K562 (cell line): Measurements from ENCODE around the gene ZNF334. TPM values are rescaled to one million over a fixed set of nuclear protein-coding genes. Genes with fewer than 3 reads are reported as not detected.

Experiments used
- ATAC-seq: fragments of 200-7000 bp; cut with Tn5 transposase; 3 replicates; pipeline ENCODE4 v1.9.1; 2020; ENCODE audit warnings: moderate library complexity
- BruUV-seq: library from RNA; stranded (reverse); fragments of 400-500 nt; replicated peaks from 2 replicates; lab custom pipeline; 2021; lab: Mats Ljungman, UMichigan
- CTCF ChIA-PET: fragments of 300-600 bp; formaldehyde crosslinking; extraction: SDS; loops from one replicate; lab custom pipeline; 2021; ENCODE audit warnings: low intra/inter-chr PET ratio; lab: Yijun Ruan, JAX
- POLR2A ChIA-PET: fragments of 300-600, 350-650 bp; sonication (Branson Sonifier 250); formaldehyde crosslinking; extraction: SDS; loops from one replicate; lab custom pipeline; 2021; ENCODE audit warnings: antibody characterized with exemption, inconsistent platforms; lab: Yijun Ruan, JAX
- DNase-seq, 4 experiments: peaks; one replicate each; pipeline versions ENCODE4 v3.0.0 to v3.0.0-alpha.2; 2011 to 2018; ENCODE audit warnings: low spot score in 3 of 4, mixed read lengths in 3 of 4; ENCODE audit errors: extremely low read depth in 1 of 4
- FAIRE-seq: peaks from 2 replicates; lab custom pipeline; 2011; peaks lifted over from hg19 to GRCh38; lab: Jason Lieb, UNC
- H2AFZ ChIP-seq: 2 replicates; pipeline ENCODE4 v1.6.0; 2011; ENCODE audit warnings: low read depth, low read length, control low read depth, inconsistent platforms
- H3K27ac ChIP-seq: fragments of 200-600 bp; 3 replicates; pipeline ENCODE4 v1.8.0; 2011; ENCODE audit warnings: low read depth, mild to moderate bottlenecking, control low read depth, inconsistent platforms, low read length, moderate library complexity, mixed read lengths; ENCODE audit errors: extremely low read depth
- H3K27me3 ChIP-seq, 2 experiments: fragments of 300-600 bp in 1 of 2; 2 replicates in 1 of 2; 3 replicates in 1 of 2; pipeline versions ENCODE4 v1.6.0 to v1.8.0; 2011; ENCODE audit warnings: inconsistent platforms in 2 of 2, low read length in 2 of 2, mild to moderate bottlenecking in 1 of 2, mixed read lengths in 1 of 2, moderate library complexity in 1 of 2; ENCODE audit not compliant: control insufficient read depth in 2 of 2, insufficient read depth in 2 of 2
- H3K36me3 ChIP-seq: fragments of 300-600 bp; 3 replicates; pipeline ENCODE4 v1.8.0; 2011; ENCODE audit warnings: mild to moderate bottlenecking, low read length, inconsistent platforms; ENCODE audit not compliant: control insufficient read depth, insufficient read depth
- H3K4me1 ChIP-seq, 2 experiments: fragments of 200-600 bp in 1 of 2; replicated peaks in 1 of 2; 2 replicates in 1 of 2; 3 replicates in 1 of 2; pipeline versions ENCODE4 v1.5.1 to v1.8.0; 2011; ENCODE audit warnings: inconsistent platforms in 2 of 2, low read length in 2 of 2, mild to moderate bottlenecking in 1 of 2, mixed read lengths in 1 of 2, moderate library complexity in 1 of 2; ENCODE audit not compliant: control insufficient read depth in 2 of 2, insufficient read depth in 2 of 2
- H3K4me2 ChIP-seq: 2 replicates; pipeline ENCODE4 v1.6.1; 2011; ENCODE audit warnings: low read length, control low read depth, inconsistent platforms, mixed read lengths; ENCODE audit not compliant: insufficient read depth
- H3K4me3 ChIP-seq: fragments of 200-600 bp; sonication (generic), shearing (Covaris generic); 2 replicates; pipeline ENCODE4 v1.5.1; 2016; ENCODE audit warnings: control low read depth, inconsistent platforms
- H3K79me2 ChIP-seq: fragments of 200-600 bp; 3 replicates; pipeline ENCODE4 v1.8.0; 2011; ENCODE audit warnings: low read length, inconsistent platforms; ENCODE audit not compliant: control insufficient read depth, insufficient read depth
- H3K9ac ChIP-seq, 2 experiments: 2 replicates each; pipeline versions ENCODE4 v1.6.0 to v1.6.1; 2011; ENCODE audit warnings: low read depth in 2 of 2, low read length in 2 of 2, control low read depth in 1 of 2, inconsistent platforms in 1 of 2, mild to moderate bottlenecking in 1 of 2, mixed read lengths in 1 of 2; ENCODE audit not compliant: insufficient read depth in 1 of 2
- H3K9me1 ChIP-seq: one replicate; pipeline ENCODE4 v1.6.0; 2011; ENCODE audit warnings: inconsistent platforms, mild to moderate bottlenecking, low read length, moderate library complexity; ENCODE audit not compliant: control insufficient read depth, insufficient read depth
- H3K9me3 ChIP-seq: replicated peaks from 2 replicates; pipeline ENCODE4 v1.5.1; 2011; ENCODE audit warnings: low read depth, low read length, inconsistent platforms; ENCODE audit not compliant: control insufficient read depth, insufficient read depth
- H4K20me1 ChIP-seq: replicated peaks from 2 replicates; pipeline ENCODE4 v1.6.1; 2011; ENCODE audit warnings: low read length, inconsistent platforms, mixed read lengths; ENCODE audit not compliant: control insufficient read depth, insufficient read depth
- JUNB ChIP-seq: fragments of 450-650 bp; formaldehyde crosslinking; conservative IDR thresholded peaks from 2 replicates; pipeline ENCODE4 v1.4.0; 2020; ENCODE audit warnings: mild to moderate bottlenecking
- KAT2B ChIP-seq: IDR thresholded peaks from one replicate; pipeline ENCODE4 v1.6.1; 2012; ENCODE audit warnings: low read depth, mild to moderate bottlenecking, control low read depth, inconsistent platforms, low read length, moderate library complexity
- POLR2A ChIP-seq: fragments of 450-650 bp; conservative IDR thresholded peaks from 2 replicates; pipeline ENCODE4 v1.6.1; 2016
- SFPQ ChIP-seq: fragments of 200-400 bp; formaldehyde crosslinking; IDR thresholded peaks from 2 replicates; pipeline ENCODE4 v1.6.1; 2017; ENCODE audit warnings: mild to moderate bottlenecking, low read depth, low read length, moderate library complexity
- ZBTB8A ChIP-seq: fragments of 450-650 bp; IDR thresholded peaks from 2 replicates; pipeline ENCODE4 v1.6.1; 2018; ENCODE audit warnings: mild to moderate bottlenecking, moderate library complexity; ENCODE audit not compliant: partially characterized antibody
- WGBS: fragments of 100-300 bp; shearing (Covaris generic); methylation state at CpG from one replicate; pipeline ENCODE4 v1.1.6; 2016; ENCODE audit warnings: low coverage, mixed read lengths; ENCODE audit not compliant: insufficient coverage; ENCODE audit errors: missing lambda C conversion rate; 5-methylcytosine and 5-hydroxymethylcytosine counted together
- in situ Hi-C: fragments of 300-500 bp; cut with MboI; formaldehyde crosslinking; loops from 4 replicates; pipeline ENCODE4 v1.15.0; 2018; ENCODE audit warnings: inconsistent platforms, mixed read lengths
- intact Hi-C: fragments of 100-400 bp; cut with micrococcal nuclease; formaldehyde crosslinking; loops from 2 replicates; pipeline ENCODE4 v1.14.2; 2022
- polyA plus RNA-seq, 8 experiments: library from polyadenylated mRNA; depleted of rRNA in 4 of 8; stranded (reverse) in 5 of 8; unstranded in 3 of 8; fragments of >200 nt; fragmentation: Nextera tagmentation in 2 of 8; fragmentation: Illumina TruSeq in 1 of 8; extraction: Ambion mirVana in 2 of 8; extraction: Trizol in 1 of 8; gene quantifications; 2 replicates each; pipeline versions ENCODE4 v1.2.1 to v1.2.3, GENCODE V29; 2011 to 2014; ENCODE audit warnings: inconsistent platforms in 1 of 8, missing spikeins in 1 of 8
- total RNA-seq, 7 experiments: library from RNA; depleted of rRNA in 6 of 7; stranded (reverse); fragments of >200 nt in 6 of 7; fragmentation: Illumina TruSeq in 2 of 7; extraction: Trizol in 2 of 7; gene quantifications; 2 replicates each; pipeline versions ENCODE4 v1.2.1 to v1.2.3, GENCODE V29; 2011 to 2021; ENCODE audit warnings: low replicate concordance in 1 of 7

The ZNF334 gene
- total and polyA plus RNA-seq, 9 of the 15 experiments (the other 6 are each of a cell fraction or from before 2014, with no cell fraction given), result 0.06 to 0.27 (median 0.21) TPM; not detected in 1

- no TSS peak for BruUV-seq
- 2% methylated on average over 8 of the region's 8 CpGs for WGBS
Measured at GRCh38 chr20:46491354-46491753, 22.0 kb downstream of the ZNF334 start.

More at GRCh38 chr20:46491354-46491753, 22.0 kb downstream of the ZNF334 start:
- no peaks in the 10 kb centered on the region for H3K79me2 ChIP-seq
- H3K9me3 ChIP-seq, result no peaks in the 10 kb centered on the region
- TF ChIP-seq POLR2A (no peak), JUNB (CRISPR knock-in tag) (no peak), KAT2B (no peak), ZBTB8A (no peak), SFPQ (no peak)
- no peaks in the 10 kb centered on the region for H4K20me1 ChIP-seq
- H3K4me2 ChIP-seq, result no peak overlapping the region
- FAIRE-seq, result no peak
- ChIA-PET POLR2A (no interaction called here), CTCF (no interaction called here)
- H3K27me3 ChIP-seq, result peaks cover 3 to 7% of the 10 kb centered on the region in 2 experiments; a peak in 4 of 5 replicates
- no peak for DNase-seq
- in situ Hi-C loops, result no loop called here
- no peak overlapping the region for H3K27ac ChIP-seq
- no peaks in the 10 kb centered on the region for H3K9me1 ChIP-seq
- H3K4me1 ChIP-seq, result no peaks in the 10 kb centered on the region
- no peaks in the 10 kb centered on the region for H3K36me3 ChIP-seq
- no peak for ATAC-seq
- H3K4me3 ChIP-seq, result no peak overlapping the region
- no peak overlapping the region for H2AFZ ChIP-seq
- H3K9ac ChIP-seq, result no peak overlapping the region
- intact Hi-C loops, result no loop called here
